NCI-H82 treated with DMSO at 0.1 percent for 48 hours (cell line): Measurements from ENCODE around the gene RASA3.

ENCODE experiments used
- DNase-seq: peaks from one replicate; lab custom pipeline; 2025; ENCODE audit not compliant: unreplicated experiment; lab: John Stamatoyannopoulos, UW

The RASA3 gene

DNA sequence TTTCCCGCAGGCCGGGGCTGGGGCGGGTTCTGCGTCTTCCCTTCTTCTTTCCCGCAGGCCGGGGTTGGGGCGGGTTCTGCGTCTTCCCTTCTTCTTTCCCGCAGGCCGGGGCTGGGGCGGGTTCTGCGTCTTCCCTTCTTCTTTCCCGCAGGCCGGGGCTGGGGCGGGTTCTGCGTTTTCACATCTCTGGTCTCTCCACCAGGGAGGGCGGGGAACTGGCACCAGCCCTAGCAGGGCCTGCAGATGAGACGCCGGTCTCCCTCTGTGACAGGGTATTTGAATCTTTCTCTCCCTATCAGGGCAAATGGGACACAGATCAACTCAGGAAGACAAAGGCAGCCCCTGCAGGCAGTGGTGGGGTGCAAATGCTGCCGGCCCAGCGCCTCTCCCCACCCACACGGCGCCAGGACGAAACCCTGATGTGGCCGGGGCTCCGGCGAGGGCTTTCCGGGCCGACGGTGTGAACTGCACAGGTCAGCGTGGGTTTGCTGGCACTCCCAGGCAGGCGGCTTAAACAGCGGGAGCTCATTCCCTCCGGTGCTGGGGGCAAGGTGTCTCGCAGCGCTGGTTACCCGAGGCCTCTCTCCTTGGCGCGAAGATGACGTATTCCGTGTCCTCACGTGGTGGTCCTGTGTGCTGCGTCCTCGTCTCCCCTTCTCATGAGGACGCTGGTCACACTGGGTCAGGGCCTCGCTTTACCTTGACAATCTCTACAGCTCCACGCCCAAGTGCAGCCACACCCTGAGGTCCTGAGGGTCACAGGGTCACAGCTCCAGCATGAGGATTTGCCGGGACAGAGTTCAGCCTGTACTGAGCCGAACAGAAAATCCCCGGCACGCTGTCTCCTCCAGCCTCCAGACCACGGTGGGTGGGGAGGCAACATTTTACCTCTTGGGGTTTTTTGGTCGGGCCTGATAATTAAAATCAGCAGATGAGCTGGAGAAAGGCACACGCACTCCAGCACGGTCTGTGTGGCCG, 157.8 kb downstream of the RASA3 start:
- no peak for DNase-seq

DNA sequence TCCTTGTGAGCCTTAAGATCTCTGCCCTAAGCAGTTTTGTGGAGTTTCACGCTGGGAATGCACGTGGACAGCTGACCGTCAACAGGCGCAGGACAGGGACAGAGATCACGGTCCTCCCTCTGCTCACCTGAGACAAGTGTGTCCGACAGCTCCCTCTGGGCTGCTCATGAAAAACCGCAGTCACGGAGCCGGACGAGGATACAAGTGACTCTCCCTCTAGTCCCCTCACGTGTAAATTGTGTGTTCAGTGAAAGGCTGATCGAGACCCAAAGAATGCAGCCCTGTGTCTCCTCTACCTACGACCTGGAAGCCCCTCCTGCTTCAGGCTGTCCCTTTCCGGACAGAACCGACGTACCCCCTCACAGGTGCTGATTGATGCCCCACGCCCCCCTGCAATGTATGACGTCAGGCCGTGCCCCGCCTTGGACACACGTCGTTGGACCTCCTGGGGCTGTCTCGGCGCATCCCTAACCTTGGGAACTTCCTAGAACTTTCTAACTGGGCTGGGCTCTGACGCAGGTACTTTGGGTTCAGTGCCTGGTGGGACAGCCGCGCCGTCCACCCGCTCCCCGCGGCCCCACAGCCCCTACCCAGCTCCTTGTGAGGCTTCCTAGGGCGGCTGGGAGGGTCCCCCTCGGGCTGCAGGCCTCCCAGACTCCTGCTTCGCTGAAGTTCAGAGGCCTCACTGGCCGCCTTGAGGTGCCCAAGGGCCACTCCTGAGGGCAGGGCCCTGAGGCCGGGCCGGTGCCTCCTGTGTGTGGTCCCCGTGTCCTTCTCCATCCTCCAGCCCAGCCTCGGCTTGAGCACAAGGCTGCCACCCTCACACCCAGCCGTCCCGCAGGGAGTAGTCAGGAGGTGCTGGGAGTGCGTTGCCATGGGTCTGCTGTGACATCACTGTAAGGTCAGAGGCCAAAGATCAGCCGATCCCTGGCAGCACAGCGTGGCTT, 158.9 kb downstream of the RASA3 start, which contains the start of gene C13orf46:
Gene C13orf46, minus strand, starts transcription at position 859 of the 947 bp plus-strand sequence. Its CDS starts 79 bp downstream, at position 780.
- no peak for DNase-seq

DNA sequence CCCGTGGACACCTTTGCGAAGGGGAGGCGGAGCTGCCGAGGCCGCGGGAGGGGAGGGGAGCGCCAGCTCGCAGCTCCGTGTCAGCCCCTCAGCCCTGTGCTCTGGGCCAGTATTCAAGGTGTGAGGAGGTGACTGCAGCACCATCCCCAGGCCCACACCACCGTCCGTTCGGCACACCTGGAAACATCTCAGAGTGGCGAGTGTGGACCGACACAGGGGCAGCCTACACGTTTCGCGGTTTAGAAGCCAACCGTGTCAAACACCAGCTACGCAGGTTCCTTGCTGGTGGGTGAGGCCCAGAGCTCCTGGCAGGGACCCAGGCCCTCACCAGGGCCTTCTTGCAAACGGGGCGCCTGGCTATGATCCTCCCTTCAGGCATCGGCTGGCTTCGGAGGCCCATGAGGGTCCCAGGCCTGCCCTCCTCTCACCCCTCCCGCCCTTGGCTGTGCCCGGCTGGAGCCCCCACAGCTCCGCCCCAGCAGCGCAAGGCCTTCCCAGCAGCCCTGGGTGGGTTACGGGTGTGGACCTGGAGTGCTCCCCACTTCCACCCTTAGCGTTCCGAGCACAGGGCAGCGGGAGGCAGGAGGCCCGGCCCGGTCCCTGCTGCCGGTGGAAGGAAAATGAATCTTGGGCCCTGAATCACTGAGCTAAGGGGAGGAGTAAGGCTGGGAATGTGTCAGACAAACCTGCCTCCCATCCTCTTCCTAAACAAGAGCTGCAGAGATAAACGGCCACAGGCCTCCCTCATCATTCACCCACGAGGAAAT, 159.8 kb downstream of the RASA3 start:
- DNase-seq = no peak

DNA sequence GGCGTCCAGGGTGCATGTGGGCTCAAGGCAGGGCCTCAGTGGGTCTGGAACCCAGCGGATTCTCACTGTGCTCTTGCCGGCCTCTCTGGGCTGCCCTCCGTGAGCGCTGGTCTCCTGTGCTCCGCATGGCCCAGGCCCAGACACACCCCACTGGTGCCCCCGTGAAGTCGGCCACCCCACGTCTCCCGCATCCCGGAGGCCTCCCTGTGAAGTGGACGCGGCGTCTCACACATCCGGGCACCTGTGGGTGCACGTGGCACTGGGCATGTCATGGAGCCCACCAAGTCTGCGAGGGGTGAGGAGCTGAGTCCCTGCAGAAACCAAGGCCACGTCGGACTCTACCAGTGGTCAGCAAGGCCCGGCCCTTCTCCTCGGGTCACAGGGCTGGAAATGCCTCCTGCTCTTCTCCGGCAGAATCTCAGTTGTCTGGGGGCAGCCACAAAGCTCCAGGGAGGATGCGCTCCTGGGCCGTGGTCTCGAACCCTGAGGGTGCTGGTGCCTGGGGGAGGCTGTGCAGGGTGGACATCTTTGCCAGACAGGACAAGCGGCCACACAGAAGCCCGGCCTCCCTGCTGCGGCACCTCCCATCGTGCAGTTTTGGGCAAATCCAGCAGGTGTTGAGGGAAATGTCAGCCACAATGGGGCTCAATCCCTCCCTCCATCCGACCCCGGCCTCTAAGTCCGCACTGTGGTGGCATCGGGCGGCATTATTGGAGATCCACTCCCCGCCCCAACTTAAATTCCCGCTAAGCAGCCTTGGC, 160.8 kb downstream of the RASA3 start:
- no peak for DNase-seq

DNA sequence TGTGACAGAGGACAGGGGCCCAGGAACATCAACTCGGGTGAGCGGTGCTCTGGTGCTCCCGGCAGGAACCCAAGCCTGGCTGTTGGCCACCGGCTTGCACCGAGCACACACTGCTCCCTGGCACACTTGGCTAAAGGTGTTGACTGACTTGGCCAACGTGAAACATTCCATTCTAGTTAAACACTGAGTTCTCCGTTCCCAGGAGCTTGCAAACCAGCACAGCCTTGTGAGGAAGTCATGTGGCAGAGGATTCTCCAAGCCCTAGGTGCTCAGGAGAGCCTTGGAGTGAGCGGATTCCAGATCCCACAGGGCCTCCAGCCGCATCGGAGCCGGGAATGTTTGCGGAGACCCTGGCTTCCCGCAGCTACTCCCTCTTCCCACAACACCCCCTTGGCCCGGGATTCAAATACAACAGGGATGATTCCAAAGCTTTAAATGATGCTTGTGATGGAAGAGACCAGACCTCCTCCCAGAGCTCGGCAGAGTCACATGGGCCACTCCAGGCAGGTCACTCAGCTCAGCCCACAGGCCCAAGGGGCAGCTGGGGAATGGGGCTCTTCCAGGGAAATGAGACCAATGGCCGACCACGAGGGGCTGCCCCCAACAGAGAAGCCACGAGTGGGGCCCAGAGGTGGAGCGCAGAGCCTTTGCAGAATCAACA, 161.5 kb downstream of the RASA3 start:
- no peak for DNase-seq

DNA sequence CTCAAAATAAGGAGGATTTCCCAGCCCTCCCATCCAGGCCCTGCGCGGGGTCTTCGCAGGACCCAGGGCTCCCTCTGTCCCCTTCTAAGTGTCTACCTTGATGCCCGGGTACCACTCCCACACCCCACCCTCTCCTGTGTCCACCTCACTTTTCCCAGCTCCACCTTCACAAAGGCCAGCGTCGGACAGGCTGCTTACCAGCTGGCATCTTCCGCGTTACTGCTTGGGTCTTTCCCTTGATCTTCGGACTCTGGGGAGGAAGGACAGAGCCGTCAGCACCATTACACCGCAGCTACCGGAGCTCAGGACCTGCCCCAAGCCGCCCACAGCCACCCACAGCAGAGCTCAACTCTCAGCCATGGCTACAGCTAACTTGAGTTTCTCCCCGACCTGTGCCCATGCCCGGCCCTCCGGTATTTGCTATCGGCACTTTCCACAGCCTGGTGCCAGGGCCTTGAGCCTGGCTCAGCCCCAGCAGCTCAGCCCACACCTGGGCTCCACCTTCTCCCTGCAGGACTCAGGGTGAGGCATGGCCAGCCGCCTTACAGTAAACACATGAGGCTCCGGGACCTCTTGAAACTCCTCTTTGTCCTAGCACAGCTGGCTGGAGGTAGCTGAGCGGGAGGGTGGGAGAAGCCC, 162.3 kb downstream of the RASA3 start:
- no peak for DNase-seq

DNA sequence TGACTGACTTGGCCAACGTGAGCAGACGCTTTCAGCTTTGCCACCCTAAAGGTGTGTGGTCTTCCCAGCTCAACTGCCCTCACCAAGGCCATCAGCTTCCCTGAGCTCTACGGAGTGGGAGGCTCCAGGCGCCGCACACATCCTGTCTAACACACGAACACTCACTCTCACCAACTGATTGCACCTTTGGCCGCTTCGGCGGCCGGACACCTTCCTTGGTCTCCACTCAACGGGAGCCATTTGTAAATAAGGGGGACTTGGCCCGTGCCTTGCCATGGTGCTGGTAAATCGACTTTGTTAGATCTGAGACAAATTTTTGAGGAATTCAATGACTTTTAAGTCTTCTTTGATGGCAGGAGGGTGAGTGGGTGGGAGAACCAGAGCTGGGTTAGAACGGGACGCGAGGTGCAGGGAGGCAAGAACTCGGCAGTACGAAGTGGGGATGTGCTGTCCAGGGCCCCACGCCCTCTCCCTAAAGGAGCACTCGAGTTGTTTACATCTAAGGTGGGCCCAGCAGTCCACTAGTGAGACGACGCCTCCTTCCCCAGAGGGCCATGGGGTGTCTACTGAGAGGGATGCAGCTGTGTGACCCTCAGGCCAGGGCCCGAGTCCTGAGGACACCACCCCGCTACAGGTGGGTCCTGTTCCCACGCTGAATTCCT, 163.0 kb downstream of the RASA3 start:
- DNase-seq = no peak

DNA sequence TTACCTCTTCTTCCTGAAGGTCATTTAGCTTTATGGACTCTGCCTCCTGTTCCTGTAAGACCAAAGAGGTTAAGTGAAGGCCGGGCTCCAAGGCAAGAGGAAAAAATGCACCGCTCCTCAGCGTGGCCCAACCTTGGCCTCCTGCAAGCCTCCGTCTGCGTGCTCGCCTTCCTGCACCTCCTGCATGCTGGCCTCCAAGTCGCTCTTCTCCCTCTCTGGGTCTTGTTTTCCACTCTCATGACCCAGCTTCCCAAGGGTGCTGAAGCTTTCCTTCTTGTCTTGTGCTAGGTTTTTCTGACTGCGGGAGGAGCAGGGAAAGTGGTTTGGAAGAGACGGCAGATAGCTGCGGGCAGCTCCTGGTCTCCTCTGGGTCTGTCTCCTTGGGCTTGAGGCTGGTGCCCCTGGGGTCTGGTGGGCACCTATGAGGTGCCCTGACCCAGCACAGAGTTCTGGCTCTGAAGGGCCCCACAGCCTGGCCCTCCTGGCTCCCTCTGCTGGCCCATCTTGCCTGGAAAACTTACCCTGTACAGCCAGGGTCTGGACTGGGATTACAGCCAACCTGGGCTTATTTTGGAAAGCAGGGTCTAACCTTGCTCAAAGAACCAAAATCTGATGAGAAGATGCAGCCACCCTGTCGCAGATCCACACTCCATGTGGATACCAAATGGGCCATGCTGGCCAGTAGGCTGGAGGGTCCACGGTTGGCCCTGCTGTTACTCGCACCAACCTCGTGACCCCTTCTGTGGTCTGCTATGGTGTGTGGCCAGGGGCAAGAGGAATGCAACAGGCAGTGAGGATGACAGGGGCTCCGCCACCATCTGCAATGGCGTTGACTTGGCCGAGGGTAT, 163.7 kb downstream of the RASA3 start:
- no peak for DNase-seq

DNA sequence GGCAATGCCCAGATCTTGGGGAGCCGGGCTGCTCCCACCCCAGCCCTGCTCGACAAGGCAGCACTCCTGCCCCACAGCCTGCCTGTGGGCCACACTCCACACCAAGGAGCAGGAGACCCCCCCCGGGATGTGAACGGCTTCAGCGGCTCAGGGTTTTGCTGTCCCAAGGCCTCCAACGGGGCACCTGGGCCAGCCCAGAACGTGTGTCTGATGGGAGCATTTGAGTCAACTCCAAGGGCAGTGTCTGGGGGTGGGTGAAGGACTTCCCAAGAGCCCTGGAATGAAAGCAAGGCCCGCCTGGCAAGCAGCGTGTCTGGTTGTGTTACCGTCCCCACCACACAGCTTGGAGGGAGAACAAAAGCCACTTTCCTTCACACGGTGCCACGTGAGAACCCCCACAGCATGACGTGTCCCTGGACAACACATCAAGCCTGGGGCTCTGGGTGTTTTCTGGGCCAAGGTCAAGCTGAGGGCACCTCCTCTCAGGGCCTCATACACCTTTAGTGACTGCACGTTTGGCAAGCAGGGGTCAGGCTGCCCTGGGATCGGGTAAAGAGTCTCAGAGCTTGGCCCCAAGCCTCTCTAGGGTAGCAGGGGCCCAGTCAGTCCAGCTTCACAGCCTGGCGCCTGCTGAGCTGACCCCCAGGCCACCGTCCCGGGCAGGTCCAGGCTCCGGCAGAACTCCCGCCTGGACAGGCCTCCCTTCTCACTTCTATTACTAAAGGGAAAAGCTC, 164.5 kb downstream of the RASA3 start:
- no peak for DNase-seq

DNA sequence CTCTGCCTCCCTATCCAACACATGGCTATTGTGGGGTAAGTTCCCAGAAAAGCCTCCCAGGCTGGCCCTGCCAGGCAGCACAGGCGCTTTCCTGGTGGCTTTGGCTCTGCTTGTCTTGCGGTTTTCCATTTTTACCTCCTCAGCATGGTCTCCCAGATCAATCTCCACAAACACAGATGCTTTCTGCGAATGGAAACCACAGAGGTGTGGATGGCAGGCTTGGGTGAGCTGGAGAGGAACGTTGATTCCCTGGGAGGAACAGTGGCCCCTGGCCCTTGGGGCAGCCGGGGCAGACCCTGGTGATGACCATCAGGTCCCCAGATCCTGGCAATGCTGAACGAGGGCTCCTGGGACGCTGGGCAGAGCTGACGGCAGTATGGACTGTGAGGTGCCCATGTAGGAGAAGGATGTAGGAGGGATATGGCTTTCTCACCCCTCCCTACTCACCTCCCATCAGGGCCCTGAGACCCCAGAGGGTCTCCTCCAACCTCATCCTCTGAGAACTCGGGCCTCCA, 165.2 kb downstream of the RASA3 start:
- DNase-seq = no peak

DNA sequence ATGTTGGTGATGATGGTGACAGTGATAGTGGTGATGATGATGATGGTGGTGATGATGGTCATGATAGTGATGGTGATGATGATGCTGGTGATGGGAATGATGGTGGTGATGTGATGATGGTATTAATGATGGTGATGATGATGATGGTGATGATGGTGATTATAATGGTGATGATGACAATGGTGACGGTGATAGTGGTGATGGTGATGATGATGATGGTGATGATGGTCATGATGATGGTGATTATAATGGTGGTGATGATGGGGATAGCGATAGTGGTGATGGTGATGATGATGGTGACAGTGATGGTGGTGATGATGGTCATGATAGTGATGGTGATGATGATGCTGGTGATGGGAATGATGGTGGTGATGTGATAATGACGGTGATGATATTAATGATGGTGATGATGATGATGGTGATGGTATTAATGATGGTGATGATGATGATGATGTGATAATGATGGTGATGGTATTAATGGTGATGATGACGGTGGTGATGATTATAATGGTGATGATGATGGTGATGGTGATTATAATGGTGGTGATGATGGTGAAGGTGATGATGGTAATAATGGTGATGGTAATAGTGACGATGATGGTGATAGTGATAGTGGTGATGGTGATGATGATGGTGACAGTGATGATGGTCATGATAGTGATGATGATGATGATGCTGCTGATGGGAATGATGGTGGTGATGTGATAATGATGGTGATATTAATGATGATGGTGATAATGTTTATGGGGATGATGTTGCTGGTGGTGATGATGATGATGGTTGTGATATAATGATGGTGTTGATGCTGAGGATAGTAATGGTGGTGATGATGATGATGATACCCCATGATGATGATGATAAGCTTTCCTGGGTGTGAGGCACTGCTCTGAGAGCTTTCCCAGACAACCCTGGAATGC, 166.2 kb downstream of the RASA3 start:
- no peak for DNase-seq

DNA sequence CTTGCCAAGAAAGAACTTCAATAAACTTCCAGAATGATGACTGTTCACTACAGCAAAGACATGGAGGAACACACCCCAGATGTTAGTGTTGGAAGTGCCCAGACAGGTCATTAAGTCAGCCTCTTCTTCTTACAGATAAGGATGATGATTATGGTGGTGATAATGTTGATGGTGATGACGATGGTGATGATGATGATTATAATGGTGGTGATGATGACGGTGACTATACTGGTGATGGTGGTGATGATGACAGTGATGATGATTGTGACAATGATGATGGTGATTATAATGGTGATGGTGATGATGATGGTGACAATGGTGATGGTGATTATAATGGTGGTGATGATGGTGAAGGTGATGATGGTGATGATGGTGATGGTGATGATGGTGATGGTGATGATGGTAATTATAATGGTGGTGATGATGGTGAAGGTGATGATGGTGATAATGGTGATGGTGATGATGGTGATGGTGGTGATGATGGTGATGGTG, 167.0 kb downstream of the RASA3 start:
- no peak for DNase-seq

DNA sequence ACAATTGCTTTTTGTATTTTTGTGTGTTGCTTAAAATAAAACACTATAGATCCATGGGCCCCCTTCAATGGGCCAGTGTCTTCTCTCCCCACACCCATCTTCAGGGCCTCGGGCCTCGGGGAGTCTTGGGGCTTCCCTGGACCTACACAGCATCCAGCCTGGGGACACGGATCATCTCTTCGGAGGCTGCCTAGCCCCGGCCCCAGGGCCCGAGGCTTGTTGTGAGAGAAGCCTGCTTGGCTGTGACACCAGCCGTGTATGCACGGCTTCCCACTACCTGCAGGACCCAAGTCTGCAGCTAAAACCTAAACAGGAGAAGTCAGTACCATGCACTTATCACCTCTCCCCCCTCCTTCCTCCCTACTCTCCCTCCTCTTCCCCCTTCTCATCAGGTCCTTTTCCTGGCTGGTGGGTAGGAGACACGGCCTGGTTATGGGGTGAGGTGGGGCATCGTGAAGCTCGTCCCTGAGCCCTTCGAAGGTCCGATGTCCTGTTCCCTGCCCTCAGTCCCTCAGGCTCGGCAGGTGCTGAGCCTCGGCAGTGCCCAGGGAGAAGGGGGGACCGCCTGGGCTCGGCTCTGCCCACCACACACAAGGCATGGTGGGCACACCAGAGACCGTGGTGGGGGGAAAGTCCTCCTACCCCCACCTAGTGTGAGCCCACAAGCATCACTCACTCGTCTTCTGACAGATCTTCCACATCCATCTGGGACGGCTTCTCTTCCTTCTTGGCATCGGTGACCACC, 168.0 kb downstream of the RASA3 start:
- DNase-seq = no peak

DNA sequence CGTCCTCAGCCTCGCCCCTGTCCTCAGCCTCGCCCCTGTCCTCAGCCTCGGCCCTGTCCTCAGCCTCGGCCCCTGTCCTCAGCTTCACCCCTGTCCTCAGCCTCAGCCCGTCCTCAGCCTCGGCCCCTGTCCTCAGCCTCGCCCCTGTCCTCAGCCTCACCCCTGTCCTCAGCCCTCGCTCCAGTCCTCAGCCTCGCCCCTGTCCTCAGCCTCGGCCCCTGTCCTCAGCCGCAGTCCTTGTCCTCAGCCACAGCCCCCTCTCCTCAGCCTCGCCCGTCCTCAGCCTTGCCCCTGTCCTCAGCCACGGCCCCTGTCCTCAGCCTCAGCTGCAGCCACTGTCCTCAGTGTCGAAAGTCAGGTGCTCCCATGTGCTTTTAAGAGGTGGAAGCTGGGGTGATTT, 169.0 kb downstream of the RASA3 start:
- DNase-seq = no peak

DNA sequence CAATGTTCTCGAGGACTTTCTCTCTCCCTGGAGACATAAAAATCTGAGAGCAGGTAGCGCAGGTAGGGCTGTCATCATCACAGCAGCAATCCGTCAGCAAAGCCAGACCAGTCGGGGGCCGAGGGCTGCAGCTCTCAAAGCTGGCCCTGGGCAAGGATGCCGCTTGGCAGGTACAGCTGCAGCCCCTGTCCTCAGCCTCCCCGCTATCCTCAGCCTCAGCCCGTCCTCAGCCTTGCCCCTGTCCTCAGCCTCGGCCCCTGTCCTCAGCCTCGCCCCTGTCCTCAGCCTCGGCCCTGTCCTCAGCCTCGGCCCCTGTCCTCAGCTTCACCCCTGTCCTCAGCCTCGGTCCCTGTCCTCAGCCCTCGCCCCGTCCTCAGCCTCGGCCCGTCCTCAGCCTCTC, 169.4 kb downstream of the RASA3 start:
- DNase-seq = no peak
